GM13976 (cell line): ENCODE results near the gene ZSCAN10.
"Not testable (repeated sequence)": the region's sequence is repeated elsewhere in the genome, so short reads cannot be mapped to it uniquely, and the experiment has no call there.

Experiments
- DNase-seq: peaks from one replicate; pipeline ENCODE4 v3.0.0; 2012; ENCODE audit warnings: low spot score
- CTCF ChIP-seq: IDR thresholded peaks from 2 replicates; pipeline ENCODE4 v1.5.1; 2012; ENCODE audit warnings: borderline replicate concordance, mild to moderate bottlenecking; ENCODE audit not compliant: insufficient read depth; ENCODE audit errors: extremely low read depth, missing control alignments, control extremely low read depth
- in situ Hi-C: fragments of 300-500 bp; cut with MboI; formaldehyde crosslinking; loops from one replicate; pipeline ENCODE4 v1.12.0; 2022; ENCODE audit warnings: low sequenced_read_pairs, mixed read lengths, inconsistent platforms; ENCODE audit not compliant: unreplicated experiment

Gene ZSCAN10

GRCh38 chr16:3058139-3059030, 40.7 kb downstream of the ZSCAN10 start:
- in situ Hi-C loops = no loop called here
- DNase-seq = peak; percentile 80
- peak; percentile 67 for TF ChIP-seq CTCF

GRCh38 chr16:3057181-3058138, 41.6 kb downstream of the ZSCAN10 start:
- in situ Hi-C loops = no loop called here
- TF ChIP-seq CTCF = no peak
- DNase-seq = no peak

GRCh38 chr16:3056336-3057180, 42.5 kb downstream of the ZSCAN10 start:
- DNase-seq = no peak
- no peak for TF ChIP-seq CTCF
- in situ Hi-C loops = no loop called here

- DNase-seq, in situ Hi-C loops: not testable (repeated sequence)
These were observed 43.4 kb downstream of the ZSCAN10 start for GRCh38 chr16:3055734-3056115.

GRCh38 chr16:3054965-3055733, 43.9 kb downstream of the ZSCAN10 start:
- DNase-seq = peak; percentile 19
- in situ Hi-C loops = no loop called here
- TF ChIP-seq CTCF = no peak

GRCh38 chr16:3053330-3053710, 45.8 kb downstream of the ZSCAN10 start:
- in situ Hi-C loops, DNase-seq: not testable (repeated sequence)

GRCh38 chr16:3052571-3053329, 46.3 kb downstream of the ZSCAN10 start:
- in situ Hi-C loops, DNase-seq: not testable (repeated sequence)
